ENCODE measurements around the gene PACRG.

PACRG gene

GRCh38 chr6:163323705-163324104 is 595.9 kb downstream of the PACRG start:
- TF ChIP-seq ESRRG (CRISPR knock-in tag; IDR thresholded peaks at IDR 0.05) (no peak), SNAI2 (CRISPR knock-in tag; IDR thresholded peaks at IDR 0.05) (no peak), ZNF565 (CRISPR knock-in tag; conservative IDR thresholded peaks at IDR 0.05; ENCODE audit: low read depth) (no peak), ZFP30 (CRISPR knock-in tag; IDR thresholded peaks at IDR 0.05) (no peak), ZFP3 (CRISPR knock-in tag; IDR thresholded peaks at IDR 0.05) (no peak), TCF4 (CRISPR knock-in tag; IDR thresholded peaks at IDR 0.05; ENCODE audit: borderline replicate concordance) (no peak), TOX (CRISPR knock-in tag; IDR thresholded peaks at IDR 0.05; ENCODE audit: borderline replicate concordance) (no peak), CSDC2 (CRISPR knock-in tag; IDR thresholded peaks at IDR 0.05) (no peak), ZNF70 (CRISPR knock-in tag; IDR thresholded peaks at IDR 0.05) (no peak), PPARA (CRISPR knock-in tag; IDR thresholded peaks at IDR 0.05; ENCODE audit: borderline replicate concordance) (no peak), ZC3H10 (CRISPR knock-in tag; IDR thresholded peaks at IDR 0.05) (no peak), POU6F1 (CRISPR knock-in tag; IDR thresholded peaks at IDR 0.05; ENCODE audit: borderline replicate concordance, low read depth) (no peak), CSRNP3 (CRISPR knock-in tag; IDR thresholded peaks at IDR 0.05) (no peak), ZNF8 (CRISPR knock-in tag; IDR thresholded peaks at IDR 0.05) (no peak), CREB5 (CRISPR knock-in tag; IDR thresholded peaks at IDR 0.05; ENCODE audit: low read depth) (no peak), RARB (CRISPR knock-in tag; IDR thresholded peaks at IDR 0.05) (no peak), GLIS3 (CRISPR knock-in tag; IDR thresholded peaks at IDR 0.05) (no peak), BACH2 (CRISPR knock-in tag; IDR thresholded peaks at IDR 0.05; ENCODE audit: borderline replicate concordance) (no peak), TSHZ2 (CRISPR knock-in tag; IDR thresholded peaks at IDR 0.05) (no peak)
- no peak for ATAC-seq

- no peak for ATAC-seq
- TF ChIP-seq TSHZ2 (CRISPR knock-in tag; IDR thresholded peaks at IDR 0.05): no peak
- TF ChIP-seq ZC3H10 (CRISPR knock-in tag; IDR thresholded peaks at IDR 0.05): no peak
- TF ChIP-seq RARB (CRISPR knock-in tag; IDR thresholded peaks at IDR 0.05): no peak
- TF ChIP-seq OSR1 (CRISPR knock-in tag; IDR thresholded peaks at IDR 0.05): no peak
- TF ChIP-seq ESRRG (CRISPR knock-in tag; IDR thresholded peaks at IDR 0.05): no peak
- no peak for TF ChIP-seq ARNTL (CRISPR knock-in tag; IDR thresholded peaks at IDR 0.05; ENCODE audit: borderline replicate concordance, low read depth)
- no peak for TF ChIP-seq SNAI2 (CRISPR knock-in tag; IDR thresholded peaks at IDR 0.05)
- TF ChIP-seq ZNF70 (CRISPR knock-in tag; IDR thresholded peaks at IDR 0.05): no peak
- no peak for TF ChIP-seq ISL1 (CRISPR knock-in tag; IDR thresholded peaks at IDR 0.05)
- no peak for TF ChIP-seq ZFP30 (CRISPR knock-in tag; IDR thresholded peaks at IDR 0.05)
- no peak for TF ChIP-seq BACH2 (CRISPR knock-in tag; IDR thresholded peaks at IDR 0.05; ENCODE audit: borderline replicate concordance)
- TF ChIP-seq CSDC2 (CRISPR knock-in tag; IDR thresholded peaks at IDR 0.05): no peak
Observed at GRCh38 chr6:163324326-163324687, 596.5 kb downstream of the PACRG start.
